Measurements from ENCODE around the gene DPF3.

- no peak for TF ChIP-seq CTCF (IDR thresholded peaks at IDR 0.05)
- no peak for TF ChIP-seq POLR2A (IDR thresholded peaks at IDR 0.05)
Measured at GRCh38 chr14:72717220-72717619, 176.7 kb downstream of the DPF3 start.
